HG03097 (cell line): Measurements from ENCODE around the gene FAM110A.
"Not testable (repeated sequence)": the region's sequence is repeated elsewhere in the genome, so short reads cannot be mapped to it uniquely, and the experiment has no call there.

Source experiments
- ATAC-seq: cut with Tn5 transposase; IDR thresholded peaks from one replicate; pipeline ENCODE4 v1.9.1; 2021; ENCODE audit not compliant: unreplicated experiment, low FRiP score

FAM110A gene

GRCh38 chr20:833450-834150 is at the start of gene FAM110A:
TSS of gene FAM110A (plus strand) at chr20:833715. CDS start at chr20:844805, 11,090 bp downstream.
- peak; percentile 91 for ATAC-seq

DNA sequence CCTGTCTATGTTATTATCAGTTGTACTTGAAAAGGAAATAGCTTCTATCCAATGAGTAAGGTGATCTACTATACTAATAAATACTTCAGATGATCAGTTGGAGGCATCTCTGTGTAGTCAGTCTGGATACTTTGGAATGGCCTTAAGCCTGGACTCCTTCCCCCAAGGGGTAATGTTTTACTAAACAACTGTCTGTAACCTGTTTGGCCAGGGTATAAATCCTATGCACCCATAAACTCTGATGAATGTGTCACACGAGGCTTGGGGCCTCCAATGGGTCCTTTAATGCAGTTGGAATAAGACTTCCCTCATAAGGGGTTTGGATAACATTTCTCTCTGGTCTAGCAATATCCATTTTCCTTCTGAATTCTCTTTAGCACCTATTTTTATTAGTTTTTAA is 45.7 kb upstream of the FAM110A start:
- no peak for ATAC-seq

DNA sequence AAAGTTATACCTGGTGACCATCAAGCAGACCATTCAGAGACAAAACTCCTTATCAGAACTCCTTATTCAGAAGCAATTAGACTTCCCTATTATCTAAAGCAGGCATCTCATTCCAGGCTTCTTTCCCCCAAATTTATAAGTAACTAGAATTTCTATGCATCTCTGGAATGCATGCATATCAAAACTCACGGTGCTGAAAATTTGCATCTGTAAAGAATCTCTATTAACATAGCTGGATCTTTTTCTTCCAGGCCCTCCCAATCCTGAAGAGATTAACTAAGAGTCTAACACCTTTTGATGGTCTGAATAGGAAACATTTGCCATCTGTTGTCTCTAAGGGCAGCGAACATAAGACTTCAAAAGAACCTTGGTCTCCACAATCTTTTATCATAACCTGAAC is 42.5 kb upstream of the FAM110A start:
- no peak for ATAC-seq

DNA sequence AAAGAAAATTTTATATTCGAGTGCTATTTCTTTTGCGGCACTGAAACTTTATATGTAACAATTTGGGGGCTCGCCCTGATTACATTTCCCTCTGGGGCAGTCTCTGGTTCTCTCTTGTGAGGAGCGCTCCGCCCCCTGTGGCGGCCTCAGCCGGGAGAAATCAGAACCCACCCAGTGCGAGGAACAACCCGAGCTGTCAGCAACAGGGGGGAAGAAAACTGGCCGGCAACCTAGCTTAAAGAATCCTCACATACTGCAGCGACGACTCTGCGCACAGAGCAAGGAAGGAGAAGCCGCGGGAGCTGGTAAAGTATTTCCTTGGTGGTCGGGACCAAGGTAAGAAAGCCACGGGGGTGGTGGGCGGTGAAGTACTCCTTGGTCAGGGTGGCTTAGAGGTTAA is 41.3 kb upstream of the FAM110A start:
- ATAC-seq, result no peak

- no peak for ATAC-seq
Observed at GRCh38 chr20:796921-797320, 36.6 kb upstream of the FAM110A start.

GRCh38 chr20:798746-799145 is 34.8 kb upstream of the FAM110A start:
- not testable (repeated sequence) for ATAC-seq

GRCh38 chr20:800026-800425 is 33.5 kb upstream of the FAM110A start:
- ATAC-seq, result not testable (repeated sequence)

GRCh38 chr20:801678-802077 is 31.8 kb upstream of the FAM110A start:
- ATAC-seq, result no peak

DNA sequence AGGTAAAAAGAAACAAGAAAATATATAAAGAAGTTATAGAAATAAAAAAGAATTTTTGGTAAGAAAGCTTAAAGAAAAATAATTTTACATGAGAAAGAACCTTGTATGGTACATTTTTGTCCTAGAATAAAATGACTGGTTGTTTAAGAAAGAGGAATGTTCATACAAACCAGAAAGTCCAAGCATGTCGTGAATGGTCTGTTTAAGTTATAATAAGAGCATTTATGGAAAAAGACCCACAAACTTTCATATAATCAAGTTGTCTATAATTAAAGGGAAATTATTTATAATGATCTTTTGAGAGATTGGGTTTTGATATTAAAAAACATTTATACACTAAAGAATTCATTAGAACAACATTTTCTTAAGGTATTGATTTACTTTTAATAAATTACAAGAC is 27.8 kb upstream of the FAM110A start:
- ATAC-seq, result no peak

- not testable (repeated sequence) for ATAC-seq
Observed at GRCh38 chr20:811776-812434, 21.6 kb upstream of the FAM110A start.

DNA sequence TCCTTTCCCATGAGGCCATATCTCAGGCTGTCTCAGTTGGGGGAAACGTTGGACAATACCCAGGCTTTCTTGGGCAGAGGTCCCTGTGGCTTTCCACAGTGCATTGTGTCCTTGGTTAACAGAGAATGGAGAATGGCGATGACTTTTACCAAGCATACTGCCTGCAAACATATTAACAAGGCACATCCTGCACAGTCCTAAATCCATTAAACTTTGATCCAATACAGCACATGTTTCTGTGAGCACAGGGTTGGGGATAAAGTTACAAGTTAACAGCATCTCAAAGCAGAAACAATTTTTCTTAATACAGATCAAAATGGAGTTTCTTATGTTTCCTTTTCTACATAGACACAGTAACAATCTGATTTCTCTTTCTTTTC is 21.1 kb upstream of the FAM110A start:
- not testable (repeated sequence) for ATAC-seq

DNA sequence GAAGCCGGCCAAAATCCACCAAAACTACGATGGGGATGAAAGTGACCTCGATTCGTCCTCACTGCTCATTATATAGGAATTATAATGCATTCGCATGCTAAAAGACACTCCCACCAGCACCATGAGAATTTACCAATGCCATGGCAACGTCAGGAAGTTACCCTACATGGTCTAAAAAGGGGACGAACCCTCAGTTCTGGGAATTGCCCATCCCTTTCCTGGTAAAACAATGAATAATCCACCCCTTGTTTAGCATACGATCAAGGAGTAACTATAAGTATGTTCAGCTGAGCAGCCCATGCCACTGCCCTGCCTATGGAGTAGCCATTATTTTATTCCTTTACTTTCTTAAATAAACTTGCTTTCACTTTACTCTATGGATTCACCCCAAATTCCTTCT is 20.1 kb upstream of the FAM110A start:
- ATAC-seq, result no peak

DNA sequence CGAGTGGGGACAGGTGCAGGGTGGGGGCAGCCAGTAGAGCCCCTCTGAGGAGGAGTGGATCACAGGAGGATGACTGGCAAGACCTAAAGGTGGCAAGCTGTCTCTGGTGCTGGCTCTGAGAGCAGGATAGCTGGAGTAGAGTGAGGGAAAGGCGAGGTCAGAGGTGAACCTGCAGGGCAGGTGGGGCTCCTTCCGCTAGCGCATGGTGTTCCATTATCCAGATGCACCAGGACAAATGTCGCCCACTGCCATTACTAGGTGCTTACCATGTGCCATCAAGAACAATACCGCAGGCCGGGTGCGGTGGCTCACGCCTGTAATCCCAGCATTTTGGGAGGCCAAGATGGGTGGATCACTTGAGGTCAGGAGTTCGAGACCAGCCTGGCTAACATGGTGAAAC is 18.3 kb upstream of the FAM110A start:
- ATAC-seq, result no peak

- ATAC-seq, result no peak
Observed at GRCh38 chr20:815914-816606, 17.5 kb upstream of the FAM110A start.

- no peak for ATAC-seq
Observed at GRCh38 chr20:818001-818664, 15.4 kb upstream of the FAM110A start.

DNA sequence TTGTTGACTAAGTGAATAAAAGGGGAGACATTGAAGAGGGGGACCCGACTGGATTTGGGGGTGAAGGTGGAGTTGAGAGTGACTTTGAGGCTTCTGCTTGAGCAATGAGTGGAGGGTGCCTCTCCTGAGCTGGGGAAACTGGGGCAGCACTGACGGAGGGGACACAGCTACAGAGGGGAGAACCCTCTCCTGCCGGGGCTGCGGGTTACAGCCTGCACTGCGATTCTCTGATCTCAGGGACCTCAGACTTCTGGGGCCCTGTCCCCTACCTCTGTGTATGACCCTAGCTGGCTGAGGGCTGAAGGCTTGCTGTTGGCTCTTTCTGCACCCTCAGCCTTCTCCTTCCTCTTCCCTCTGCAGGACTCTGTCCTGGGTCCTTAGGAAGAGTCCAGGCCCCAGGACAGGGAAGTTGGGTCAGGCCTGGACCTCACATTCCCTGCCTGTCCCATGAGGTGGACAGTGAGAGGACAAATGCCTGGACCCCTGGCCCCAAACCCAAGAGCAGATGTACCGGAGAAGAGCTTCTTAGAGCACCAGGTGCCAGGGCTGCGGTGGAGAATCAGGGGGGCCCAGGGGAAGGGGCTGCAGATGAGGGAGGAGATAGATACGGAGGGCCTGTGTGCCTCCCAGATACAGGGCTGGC is 13.7 kb upstream of the FAM110A start:
- no peak for ATAC-seq

DNA sequence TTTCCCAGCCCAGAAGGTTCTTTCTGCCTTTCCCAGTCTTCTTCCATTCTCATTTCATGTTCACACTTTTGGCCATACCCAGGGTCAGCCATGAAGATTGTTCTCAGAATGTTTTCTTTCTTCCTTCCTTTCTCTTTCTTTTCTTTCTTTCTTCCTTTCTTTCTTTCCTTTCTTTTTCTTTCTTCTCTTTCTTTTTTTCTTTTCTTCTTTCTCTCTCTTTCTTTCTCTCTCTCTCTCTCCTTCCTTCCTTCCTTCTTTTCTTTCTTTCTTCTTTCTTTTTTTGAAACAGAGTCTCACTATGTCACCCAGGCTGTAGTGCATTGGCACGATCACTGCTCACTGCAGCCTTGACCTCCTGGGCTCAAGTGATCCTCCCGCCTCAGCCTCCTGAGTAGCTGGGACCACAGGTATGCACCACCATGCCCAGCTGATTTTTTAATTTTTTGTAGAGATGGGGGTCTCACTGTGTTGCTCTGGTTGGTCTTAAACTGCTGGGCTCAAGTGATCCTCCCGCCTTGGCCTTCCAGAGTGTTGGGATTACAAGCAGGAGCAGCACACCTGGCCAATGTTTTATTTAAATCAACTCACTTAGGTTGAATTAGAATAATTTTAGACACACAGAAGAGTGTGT is 13.1 kb upstream of the FAM110A start:
- no peak for ATAC-seq

DNA sequence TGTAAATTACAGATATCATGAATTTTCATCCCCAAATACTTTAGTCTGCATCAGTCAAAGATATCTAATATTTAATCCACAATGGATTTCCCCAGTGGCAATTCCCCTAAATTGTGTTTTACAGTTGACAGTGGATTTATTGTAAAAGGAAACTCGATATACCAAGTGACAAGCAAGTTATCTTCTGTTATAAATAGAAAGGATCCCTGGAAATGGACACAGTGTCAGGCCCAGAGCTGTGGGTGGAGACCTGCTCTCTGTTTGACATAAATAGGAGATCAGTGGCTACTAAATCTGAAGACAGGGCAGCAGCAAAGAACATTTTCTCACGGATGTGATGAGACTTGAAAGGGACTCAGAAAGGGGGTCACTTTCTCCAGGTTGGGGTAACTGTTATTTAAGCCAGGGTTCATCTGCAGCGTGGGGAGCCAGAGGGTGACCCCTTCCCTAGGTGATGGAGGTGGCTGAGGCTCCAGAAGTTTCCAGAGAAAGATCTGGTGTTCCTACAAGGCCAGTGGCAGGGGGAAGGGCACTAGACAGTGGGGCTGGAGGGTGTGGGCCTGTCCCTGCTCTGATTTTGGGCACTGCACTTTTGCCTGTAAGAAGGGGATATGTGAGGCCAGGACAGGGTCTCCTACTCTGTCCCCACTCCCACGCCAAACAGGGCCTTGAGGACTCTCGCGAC is 12.3 kb upstream of the FAM110A start:
- no peak for ATAC-seq

DNA sequence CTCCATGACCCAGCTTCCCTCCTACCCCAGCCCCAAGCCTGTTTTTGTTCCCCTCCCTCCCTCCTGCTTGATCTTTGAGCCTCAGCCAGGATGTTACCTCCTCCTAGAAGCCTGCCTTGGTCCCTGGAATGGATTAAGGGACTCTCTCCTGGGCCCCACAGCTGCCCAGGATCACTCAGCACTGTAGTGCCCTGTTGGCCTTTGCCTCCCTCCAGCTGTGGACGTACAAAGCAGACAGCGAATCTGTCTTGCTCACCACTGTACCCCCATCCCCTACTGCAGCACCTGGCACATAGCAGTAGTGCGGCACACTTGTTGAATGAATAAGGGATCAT is 11.8 kb upstream of the FAM110A start:
- ATAC-seq, result no peak
